GM13977 (cell line): ENCODE measurements around the gene FOXO1.

Experiments used
- DNase-seq: peaks from one replicate; pipeline ENCODE4 v3.0.0; 2012; ENCODE audit warnings: low spot score
- in situ Hi-C: fragments of 300-500 bp; cut with MboI; formaldehyde crosslinking; loops from one replicate; pipeline ENCODE4 v1.12.0; 2022; ENCODE audit warnings: low sequenced_read_pairs, low pct_unique_long_range_greater_than_20kb, mixed read lengths, inconsistent platforms; ENCODE audit not compliant: unreplicated experiment
- TF ChIP-seq, protein P1 (sequence below): IDR thresholded peaks from 2 replicates; pipeline ENCODE4 v1.5.1; 2012; ENCODE audit warnings: mild to moderate bottlenecking, control low read depth; ENCODE audit not compliant: insufficient read depth; ENCODE audit errors: extremely low read depth, missing control alignments

FOXO1 gene

DNA sequence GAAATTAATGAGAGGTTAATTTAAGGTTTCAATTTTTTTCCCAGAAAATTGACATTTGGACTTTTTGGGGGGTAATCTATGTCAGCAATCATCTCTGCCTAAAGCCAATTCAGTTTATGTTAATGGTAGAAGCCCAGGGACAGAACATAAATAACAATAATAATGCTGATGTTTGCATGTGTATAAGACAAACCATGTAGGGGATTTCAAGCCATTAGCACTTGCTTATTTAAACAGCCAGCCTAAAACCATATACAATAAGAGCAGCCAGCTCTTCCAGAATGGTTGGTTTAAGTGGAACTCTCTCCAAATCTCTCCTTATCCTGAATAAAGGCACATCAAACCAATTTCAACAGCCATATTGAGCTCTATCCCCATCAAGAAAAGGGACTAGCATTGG lies 7.0 kb upstream of the FOXO1 start:
- no peak for DNase-seq
- in situ Hi-C loops, result no loop called here

DNA sequence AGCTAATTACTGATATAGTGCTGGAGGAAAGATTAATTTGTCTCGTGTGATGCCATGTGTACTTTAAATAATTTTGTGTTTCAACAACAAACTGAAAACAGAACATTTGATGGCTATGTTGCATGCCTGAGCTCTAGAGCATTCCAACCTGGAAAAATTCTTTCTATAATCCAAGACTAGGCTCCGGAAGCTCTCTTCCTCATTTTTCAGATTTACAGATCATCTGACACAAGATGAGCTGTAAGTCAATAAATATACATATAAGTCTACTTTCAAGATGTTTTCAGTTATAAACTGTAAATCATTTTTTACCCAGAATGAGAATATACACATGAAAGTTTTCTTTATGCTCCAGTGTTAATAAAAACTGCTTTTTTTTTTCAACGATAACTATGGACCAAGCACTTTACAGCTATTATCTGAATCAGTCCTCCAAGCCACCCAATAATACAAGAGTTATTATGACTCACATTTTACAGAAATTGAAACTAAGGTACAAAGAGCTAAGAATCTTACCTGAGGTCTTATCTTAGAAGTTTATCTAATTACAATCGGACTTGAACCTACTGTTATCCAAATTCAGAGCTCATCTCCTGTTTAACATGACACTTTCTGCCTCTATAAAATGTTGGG lies 6.4 kb upstream of the FOXO1 start:
- TF ChIP-seq, protein P1, sequence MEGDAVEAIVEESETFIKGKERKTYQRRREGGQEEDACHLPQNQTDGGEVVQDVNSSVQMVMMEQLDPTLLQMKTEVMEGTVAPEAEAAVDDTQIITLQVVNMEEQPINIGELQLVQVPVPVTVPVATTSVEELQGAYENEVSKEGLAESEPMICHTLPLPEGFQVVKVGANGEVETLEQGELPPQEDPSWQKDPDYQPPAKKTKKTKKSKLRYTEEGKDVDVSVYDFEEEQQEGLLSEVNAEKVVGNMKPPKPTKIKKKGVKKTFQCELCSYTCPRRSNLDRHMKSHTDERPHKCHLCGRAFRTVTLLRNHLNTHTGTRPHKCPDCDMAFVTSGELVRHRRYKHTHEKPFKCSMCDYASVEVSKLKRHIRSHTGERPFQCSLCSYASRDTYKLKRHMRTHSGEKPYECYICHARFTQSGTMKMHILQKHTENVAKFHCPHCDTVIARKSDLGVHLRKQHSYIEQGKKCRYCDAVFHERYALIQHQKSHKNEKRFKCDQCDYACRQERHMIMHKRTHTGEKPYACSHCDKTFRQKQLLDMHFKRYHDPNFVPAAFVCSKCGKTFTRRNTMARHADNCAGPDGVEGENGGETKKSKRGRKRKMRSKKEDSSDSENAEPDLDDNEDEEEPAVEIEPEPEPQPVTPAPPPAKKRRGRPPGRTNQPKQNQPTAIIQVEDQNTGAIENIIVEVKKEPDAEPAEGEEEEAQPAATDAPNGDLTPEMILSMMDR, result no peak
- DNase-seq, result no peak
- in situ Hi-C loops, result no loop called here

More for the DNA sequence above, 7.0 kb upstream of the FOXO1 start:
- TF ChIP-seq, protein P1, result no peak

DNA sequence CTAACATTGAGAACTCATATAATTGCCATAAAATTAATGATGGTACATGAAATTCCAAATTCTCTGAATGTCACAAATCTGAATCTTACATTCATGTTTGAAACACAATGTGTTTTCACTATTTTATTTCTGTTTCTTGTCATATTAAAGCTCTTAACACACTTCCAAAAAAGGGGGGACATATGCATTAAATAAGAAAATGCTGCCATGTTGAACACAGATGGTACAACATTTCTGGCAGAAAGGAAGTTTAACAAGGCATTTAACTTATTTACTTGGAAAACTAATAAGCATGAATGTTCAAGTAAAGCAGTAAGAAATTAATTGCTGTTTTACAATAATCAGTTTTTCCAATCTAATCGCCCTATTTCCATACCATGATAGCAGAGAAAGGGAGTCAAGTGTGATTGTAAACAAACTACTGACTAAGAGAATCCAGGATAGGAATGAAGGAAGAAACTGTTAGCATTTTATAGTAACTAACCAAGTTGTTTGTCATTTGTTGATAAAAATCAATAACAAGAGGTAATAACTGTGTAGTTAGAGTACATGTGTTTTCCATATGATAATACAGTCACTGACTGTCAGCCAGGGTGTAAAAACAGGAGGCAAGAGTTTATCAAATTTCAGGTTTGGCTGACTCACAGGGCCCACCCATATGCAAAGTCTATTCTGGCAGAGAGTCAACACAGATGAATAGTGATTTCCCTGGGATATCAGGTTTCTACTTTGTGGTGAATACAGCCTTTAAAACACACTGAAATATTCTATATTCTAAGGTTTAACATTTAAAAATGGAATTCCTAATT lies 5.7 kb upstream of the FOXO1 start:
- in situ Hi-C loops, result no loop called here
- TF ChIP-seq, protein P1, result no peak
- DNase-seq, result no peak

DNA sequence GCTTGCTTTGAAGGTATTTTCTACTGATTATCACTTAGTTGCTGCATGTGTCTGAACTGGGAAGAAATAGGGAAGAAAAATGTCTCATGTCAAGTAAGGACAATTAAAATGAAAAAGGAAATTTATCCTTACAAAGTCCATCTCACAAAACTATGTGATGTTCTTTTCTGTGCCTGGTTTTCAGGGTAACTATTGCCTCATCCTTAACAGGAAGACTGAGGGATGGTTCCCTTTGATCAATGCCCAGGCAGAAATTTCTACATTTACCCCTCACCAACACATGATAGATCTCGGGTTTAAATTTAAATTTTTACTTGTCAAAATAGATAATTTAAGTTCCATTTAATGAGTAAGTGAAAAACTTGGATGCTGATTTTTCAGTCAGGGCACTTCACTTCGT lies 3.9 kb upstream of the FOXO1 start:
- TF ChIP-seq, protein P1, result no peak
- no peak for DNase-seq
- in situ Hi-C loops, result no loop called here

DNA sequence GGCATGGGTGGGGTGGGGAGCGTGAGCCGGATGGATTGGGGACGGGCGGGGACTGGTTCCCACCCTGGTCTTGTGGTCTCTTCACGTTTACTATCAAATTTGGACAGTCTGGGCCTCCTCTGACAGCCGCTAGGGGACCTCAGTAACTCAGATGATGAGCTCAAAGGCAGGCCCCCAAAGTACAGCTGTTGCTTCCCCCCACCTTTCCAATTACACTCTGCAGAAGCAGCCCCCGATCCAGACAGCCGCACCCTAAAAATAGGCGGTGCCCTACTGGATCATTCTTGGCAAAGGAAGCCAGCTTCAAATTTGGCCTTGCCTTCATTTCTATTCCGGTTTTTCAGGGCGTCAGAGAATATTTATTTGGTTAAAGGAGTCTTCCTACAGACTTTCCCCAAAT lies 1.9 kb upstream of the FOXO1 start:
- TF ChIP-seq, protein P1, result peak; percentile 73
- peak; percentile 77 for DNase-seq
- in situ Hi-C loops, result no loop called here

DNA sequence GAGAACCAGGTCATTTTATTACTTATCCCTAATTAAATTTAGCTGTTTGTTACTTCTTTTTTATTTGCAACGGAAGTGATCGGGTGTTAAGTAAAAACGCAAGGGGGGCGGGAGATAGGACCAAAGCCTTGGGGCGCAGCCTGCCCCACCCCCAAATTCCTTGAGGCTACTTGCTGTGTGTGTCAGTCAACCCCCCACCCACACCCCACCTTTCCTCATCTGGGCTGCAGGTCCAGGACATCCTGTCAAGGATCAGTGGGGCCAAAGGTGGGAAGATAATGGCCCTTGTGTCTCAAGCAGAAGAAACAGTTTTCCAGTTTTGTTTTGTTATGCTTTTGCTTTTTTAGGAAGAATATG lies 1.2 kb upstream of the FOXO1 start:
- DNase-seq, result no peak
- TF ChIP-seq, protein P1, result no peak
- in situ Hi-C loops, result no loop called here
